CD4-positive, alpha-beta memory T cell (primary cell): ENCODE data around the gene KLF4. TPM values are rescaled to one million over a fixed set of nuclear protein-coding genes. Genes with fewer than 3 reads are reported as not detected.

ENCODE experiments used
- CTCF ChIA-PET: fragments of 350-600 bp; sonication (Branson Sonifier 250); formaldehyde crosslinking; loops from one replicate; lab custom pipeline; 2021; ENCODE audit warnings: inconsistent platforms; ENCODE audit not compliant: partially characterized antibody; lab: Charles Lee
- POLR2A ChIA-PET: fragments of 350-600 bp; sonication (Branson Sonifier 250); formaldehyde crosslinking; loops from one replicate; lab custom pipeline; 2021; ENCODE audit not compliant: partially characterized antibody; lab: Charles Lee
- DNase-seq, 5 donors: peaks; one replicate each; pipeline versions ENCODE4 v3.0.0 to v3.0.0-alpha.2; 2020 to 2022; ENCODE audit warnings: mixed read lengths in 1 of 5
- H3K27ac ChIP-seq: one replicate; pipeline ENCODE4 v1.7.0; 2013; ENCODE audit warnings: low read depth, low read length
- H3K27me3 ChIP-seq: 2 replicates; pipeline ENCODE4 v1.7.0; 2013; ENCODE audit warnings: mild to moderate bottlenecking, low read length, moderate library complexity; ENCODE audit not compliant: insufficient read depth
- H3K36me3 ChIP-seq: 2 replicates; pipeline ENCODE4 v1.7.0; 2013; ENCODE audit warnings: mild to moderate bottlenecking, low read length, moderate library complexity; ENCODE audit not compliant: insufficient read depth
- H3K4me1 ChIP-seq: 2 replicates; pipeline ENCODE4 v1.7.0; 2013; ENCODE audit warnings: mild to moderate bottlenecking, low read length, moderate library complexity; ENCODE audit not compliant: insufficient read depth
- H3K4me3 ChIP-seq, 2 donors: one replicate each; pipeline ENCODE4 v1.7.0; 2013; ENCODE audit warnings: low read length in 2 of 2, mild to moderate bottlenecking in 1 of 2
- H3K9me3 ChIP-seq, 2 donors: one replicate each; pipeline ENCODE4 v1.7.0; 2013; ENCODE audit warnings: low read length in 2 of 2, control low read depth in 1 of 2; ENCODE audit not compliant: control insufficient read depth in 1 of 2
- H3K27ac Mint-ChIP-seq, 7 donors: one replicate each; pipeline ENCODE4 v1.8.0; 2020 to 2021; ENCODE audit warnings: mixed read lengths in 7 of 7, mild to moderate bottlenecking in 6 of 7, inconsistent platforms in 3 of 7, moderate library complexity in 3 of 7
- H3K27me3 Mint-ChIP-seq, 2 donors: one replicate each; pipeline ENCODE4 v1.8.0; 2020 to 2021; ENCODE audit warnings: mixed read lengths in 2 of 2
- H3K36me3 Mint-ChIP-seq, 2 donors: one replicate each; pipeline ENCODE4 v1.8.0; 2020 to 2021; ENCODE audit warnings: mixed read lengths in 2 of 2, inconsistent platforms in 1 of 2, mild to moderate bottlenecking in 1 of 2
- H3K4me1 Mint-ChIP-seq, 4 donors: one replicate each; pipeline ENCODE4 v1.8.0; 2020 to 2021; ENCODE audit warnings: mixed read lengths in 4 of 4, mild to moderate bottlenecking in 1 of 4
- H3K4me3 Mint-ChIP-seq, 8 donors: one replicate each; pipeline ENCODE4 v1.8.0; 2020 to 2021; ENCODE audit warnings: mixed read lengths in 8 of 8, mild to moderate bottlenecking in 7 of 8, moderate library complexity in 6 of 8, inconsistent platforms in 3 of 8
- H3K9me3 Mint-ChIP-seq, 8 donors: one replicate each; pipeline ENCODE4 v1.8.0; 2020 to 2021; ENCODE audit warnings: mixed read lengths in 8 of 8, mild to moderate bottlenecking in 5 of 8, inconsistent platforms in 3 of 8, moderate library complexity in 1 of 8
- intact Hi-C: fragments of 100-400 bp; cut with micrococcal nuclease; formaldehyde crosslinking; loops from one replicate; pipeline ENCODE4 v1.15.1; 2023
- polyA plus RNA-seq, 2 donors: library from polyadenylated mRNA; unstranded; fragments of 300-500 nt; fragmentation: Illumina TruSeq; gene quantifications; one replicate each; pipeline ENCODE4 v1.2.3, GENCODE V29; 2021
- total RNA-seq, 2 experiments: library from RNA; stranded (reverse); gene quantifications; one replicate each; pipeline ENCODE4 v1.2.3, GENCODE V29; 2021

Gene KLF4
- total RNA-seq (under 1 TPM; 0.19 to 0.79 TPM), polyA plus RNA-seq (not detected)

DNA sequence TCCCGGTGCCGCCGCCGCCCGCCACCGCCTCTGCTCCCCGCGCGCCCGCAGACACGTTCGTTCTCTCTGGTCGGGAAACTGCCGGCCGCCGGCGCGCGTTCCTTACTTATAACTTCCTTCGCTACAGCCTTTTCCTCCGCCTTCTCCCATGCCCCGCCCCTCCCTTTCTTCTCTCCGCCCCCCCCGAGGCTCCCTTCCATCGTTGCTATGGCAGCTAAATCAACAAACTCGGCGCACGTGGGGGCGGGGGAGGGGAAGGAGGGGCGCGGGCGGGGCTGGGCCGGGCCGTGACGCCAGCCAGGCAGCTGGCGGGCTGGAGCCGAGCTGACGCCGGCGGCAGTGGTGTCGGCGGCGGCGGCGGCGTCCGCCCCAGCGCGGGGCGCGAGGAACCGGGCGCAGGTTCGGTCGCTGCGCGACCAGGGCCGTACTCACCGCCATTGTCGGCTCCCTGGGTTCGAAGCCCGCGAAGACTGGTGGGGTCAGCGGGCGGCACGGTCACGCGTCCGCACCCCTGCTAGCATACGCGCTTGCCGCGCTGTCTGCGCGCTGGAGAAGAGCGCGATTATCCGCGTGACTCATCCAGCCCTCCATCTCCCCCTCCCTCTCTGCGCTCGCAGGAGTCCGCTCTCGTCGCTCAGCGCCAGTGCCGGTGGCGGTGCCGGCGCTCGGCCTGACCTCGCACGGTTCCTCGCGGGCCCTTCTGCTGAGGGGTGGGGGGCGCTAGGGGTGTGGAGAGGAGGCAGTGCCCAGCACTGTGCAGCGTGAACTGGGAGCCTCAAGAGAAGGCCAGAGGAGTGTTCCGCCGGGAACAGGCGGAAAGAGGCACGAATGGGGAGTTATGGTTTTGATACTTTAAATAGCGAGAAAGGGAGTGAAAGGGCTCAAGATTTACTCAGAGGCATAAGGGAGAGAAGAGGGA lies at the start of gene KLF4:
Gene KLF4, minus strand, starts transcription at position 83 of the 919 bp plus-strand sequence. CDS start 597 bp downstream, outside the sequence.
- Mint-ChIP-seq H3K4me3 (peak within 1 kb of the TSS; percentile 64 to 80 (median 74)), H3K27ac (peak within 1 kb of the TSS in 6 of 7 donors; percentile 47 to 83 (median 78)), H3K9me3 (peaks cover 0 to 8% (median 0%) of the 10 kb centered on the region in 8 donors), H3K27me3 (peaks cover 22 to 30% of the 10 kb centered on the region in 2 donors), H3K36me3 (no peaks in the 10 kb centered on the region), H3K4me1 (peaks cover 3 to 28% (median 9%) of the 10 kb centered on the region in 4 donors)
- DNase-seq: peak; percentile 37 to 60 (median 46)
- Histone ChIP-seq H3K4me3 (no peak within 1 kb of the TSS), H3K27ac (no peak within 1 kb of the TSS), H3K4me1 (peaks cover 25% of the 10 kb centered on the region), H3K36me3 (no peaks in the 10 kb centered on the region), H3K27me3 (peaks cover 4% of the 10 kb centered on the region), H3K9me3 (no peaks in the 10 kb centered on the region)
- intact Hi-C loops: no loop called here
- ChIA-PET POLR2A (interaction anchor here (1.0 kb wide), 1 partner anchor 67 kb away, joined by 3 read pairs; no protein-coding TSS in a partner anchor), CTCF (interaction anchor here (0.8 kb wide), 1 partner anchor 62 kb away, joined by 3 read pairs; no protein-coding TSS in a partner anchor)

DNA sequence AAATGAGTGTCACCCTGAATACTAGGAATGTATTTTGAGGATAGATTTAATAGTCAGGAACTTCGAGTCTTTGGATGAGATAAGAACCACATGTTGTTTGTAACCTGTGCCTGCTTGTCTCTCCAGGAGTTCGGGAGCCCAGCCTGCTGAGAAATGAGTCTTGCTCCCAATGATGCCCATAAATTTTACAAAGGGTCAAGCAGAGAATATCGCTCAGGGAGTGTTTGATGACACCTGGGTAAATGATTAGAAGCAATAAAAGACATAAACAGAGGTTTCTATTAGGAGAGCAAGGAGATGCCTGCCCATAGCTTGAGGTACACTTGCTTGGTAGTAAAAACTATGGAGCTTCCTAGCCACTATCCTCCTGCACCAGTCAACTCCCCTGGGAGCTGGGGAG lies 46.9 kb upstream of the KLF4 start:
- H3K27me3 Mint-ChIP-seq: peaks cover 0 to 1% of the 10 kb centered on the region in 2 donors
- H3K36me3 Mint-ChIP-seq: no peaks in the 10 kb centered on the region
- Histone ChIP-seq H3K36me3 (no peaks in the 10 kb centered on the region), H3K4me1 (no peaks in the 10 kb centered on the region), H3K27me3 (no peaks in the 10 kb centered on the region), H3K27ac (no peak overlapping the region), H3K9me3 (no peaks in the 10 kb centered on the region), H3K4me3 (no peak overlapping the region)
- peaks cover 0 to 4% (median 0%) of the 10 kb centered on the region in 8 donors for H3K9me3 Mint-ChIP-seq
- no peak overlapping the region for H3K4me3 Mint-ChIP-seq
- intact Hi-C loops: no loop called here
- H3K4me1 Mint-ChIP-seq: no peaks in the 10 kb centered on the region
- CTCF ChIA-PET: no interaction called here
- no peak for DNase-seq
- POLR2A ChIA-PET: no interaction called here
- H3K27ac Mint-ChIP-seq: no peak overlapping the region

DNA sequence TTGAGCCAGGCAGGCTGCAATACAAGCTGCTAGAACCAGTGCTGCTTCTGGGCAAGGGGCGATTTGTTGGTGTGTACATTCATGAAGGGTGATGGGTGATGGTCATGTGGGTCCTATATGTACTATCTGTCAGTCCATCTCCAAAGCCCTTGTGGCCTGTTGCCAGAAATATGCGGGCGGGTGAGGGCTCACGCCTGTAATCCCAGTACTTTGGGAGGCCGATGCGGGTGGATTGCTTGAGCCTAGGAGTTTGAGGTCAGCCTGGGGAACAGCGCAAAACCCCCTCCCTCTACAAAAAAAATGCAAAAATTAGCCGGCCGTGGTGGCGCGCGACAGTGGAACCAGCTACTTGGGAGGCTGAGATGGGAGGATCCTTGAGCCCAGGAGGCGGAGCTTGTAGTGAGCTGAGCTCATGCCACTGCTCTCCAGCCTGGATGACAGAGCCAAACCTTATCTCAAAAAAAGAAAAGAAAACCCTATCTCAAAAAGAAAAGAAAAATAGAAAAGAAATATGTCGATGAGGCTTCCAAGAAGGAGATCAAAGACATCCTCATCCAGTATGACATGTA lies 45.0 kb upstream of the KLF4 start:
- H3K4me3 ChIP-seq: no peak overlapping the region
- no peaks in the 10 kb centered on the region for H3K4me1 ChIP-seq
- Mint-ChIP-seq H3K27ac (no peak overlapping the region), H3K27me3 (peaks cover 0 to 1% of the 10 kb centered on the region in 2 donors), H3K4me3 (no peak overlapping the region), H3K36me3 (no peaks in the 10 kb centered on the region), H3K9me3 (peaks cover 0 to 6% (median 0%) of the 10 kb centered on the region in 8 donors), H3K4me1 (no peaks in the 10 kb centered on the region)
- ChIA-PET CTCF (no interaction called here), POLR2A (interaction anchor here (0.6 kb wide), 1 partner anchor 180 kb away, joined by 3 read pairs; no protein-coding TSS in a partner anchor)
- DNase-seq: no peak
- H3K27ac ChIP-seq: no peak overlapping the region
- intact Hi-C loops: no loop called here
- H3K27me3 ChIP-seq: no peaks in the 10 kb centered on the region
- H3K9me3 ChIP-seq: no peaks in the 10 kb centered on the region
- no peaks in the 10 kb centered on the region for H3K36me3 ChIP-seq

DNA sequence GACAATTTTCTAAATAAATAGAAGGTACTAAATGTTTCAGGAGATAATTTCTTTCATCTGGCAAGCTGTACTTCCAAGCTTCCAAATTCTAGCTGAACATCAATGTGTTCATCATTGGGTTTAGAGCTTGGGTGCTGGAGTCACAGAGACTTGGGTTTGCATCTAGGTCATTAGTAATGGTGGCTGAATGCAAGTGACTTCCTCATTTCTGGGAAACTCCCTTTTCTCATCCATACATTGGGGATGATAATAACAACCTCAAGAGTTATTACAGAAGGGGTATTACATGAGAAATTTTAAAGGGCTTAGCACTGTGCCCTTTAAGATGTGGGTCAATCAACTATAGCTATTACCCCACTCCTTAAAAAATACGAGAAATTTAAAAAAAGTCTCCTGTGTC lies 41.1 kb upstream of the KLF4 start:
- H3K9me3 ChIP-seq: no peaks in the 10 kb centered on the region
- Mint-ChIP-seq H3K4me3 (no peak overlapping the region), H3K27me3 (peaks cover 0 to 1% of the 10 kb centered on the region in 2 donors), H3K36me3 (no peaks in the 10 kb centered on the region), H3K9me3 (peaks cover 0 to 7% (median under 1%) of the 10 kb centered on the region in 8 donors), H3K27ac (no peak overlapping the region), H3K4me1 (no peaks in the 10 kb centered on the region)
- POLR2A ChIA-PET: no interaction called here
- H3K4me3 ChIP-seq: no peak overlapping the region
- no peak for DNase-seq
- no peak overlapping the region for H3K27ac ChIP-seq
- H3K36me3 ChIP-seq: no peaks in the 10 kb centered on the region
- H3K27me3 ChIP-seq: no peaks in the 10 kb centered on the region
- H3K4me1 ChIP-seq: no peaks in the 10 kb centered on the region
- intact Hi-C loops: no loop called here
- CTCF ChIA-PET: no interaction called here

DNA sequence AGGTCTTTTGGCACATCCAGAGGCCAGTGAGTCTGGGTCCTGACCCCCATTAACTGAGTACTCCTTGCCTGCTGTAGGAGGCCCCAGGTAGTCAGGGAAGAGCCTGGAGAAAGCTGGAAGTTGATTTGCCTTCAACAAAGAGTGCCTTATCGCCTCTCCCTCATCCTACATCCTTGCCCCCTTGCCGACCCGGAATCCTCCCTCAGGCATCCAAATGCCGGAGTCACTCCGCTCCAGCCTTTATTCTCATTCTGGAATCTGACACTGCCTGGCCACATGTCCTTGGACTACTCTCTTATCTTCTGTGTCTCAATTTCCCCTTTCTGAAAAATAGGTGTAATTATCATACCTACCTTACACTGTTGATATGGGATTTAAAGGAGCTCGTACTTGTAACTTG lies 39.1 kb upstream of the KLF4 start:
- H3K9me3 ChIP-seq: no peaks in the 10 kb centered on the region
- no peaks in the 10 kb centered on the region for H3K4me1 ChIP-seq
- Mint-ChIP-seq H3K4me1 (no peaks in the 10 kb centered on the region), H3K4me3 (no peak overlapping the region), H3K27me3 (peaks cover 0 to 1% of the 10 kb centered on the region in 2 donors), H3K27ac (no peak overlapping the region), H3K9me3 (peaks cover 0 to 8% (median 2%) of the 10 kb centered on the region in 8 donors), H3K36me3 (no peaks in the 10 kb centered on the region)
- H3K4me3 ChIP-seq: no peak overlapping the region
- ChIA-PET CTCF (no interaction called here), POLR2A (no interaction called here)
- no peaks in the 10 kb centered on the region for H3K27me3 ChIP-seq
- DNase-seq: no peak
- H3K27ac ChIP-seq: no peak overlapping the region
- intact Hi-C loops: no loop called here
- no peaks in the 10 kb centered on the region for H3K36me3 ChIP-seq

DNA sequence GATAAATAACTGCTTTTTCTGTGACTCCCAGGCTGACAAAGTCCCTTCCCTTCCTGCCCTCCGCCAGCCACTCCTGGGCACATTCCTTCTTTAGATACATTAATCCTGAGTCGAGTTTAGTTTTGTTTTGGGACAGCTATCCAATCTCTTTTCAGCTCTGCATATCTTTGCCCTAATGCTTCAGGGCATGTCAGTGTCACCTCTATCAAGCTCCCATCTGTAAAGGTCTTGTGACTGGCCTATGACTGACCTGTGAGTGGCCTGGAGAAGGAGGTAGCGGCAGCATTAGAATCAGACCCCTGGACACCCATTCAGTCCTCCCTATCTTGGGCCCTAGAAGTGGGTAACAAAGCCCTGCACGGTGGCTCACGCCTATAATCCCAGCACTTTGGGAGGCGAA lies 34.0 kb upstream of the KLF4 start:
- H3K4me1 Mint-ChIP-seq: no peaks in the 10 kb centered on the region
- no peak overlapping the region for H3K4me3 Mint-ChIP-seq
- no peak overlapping the region for H3K27ac Mint-ChIP-seq
- no peak overlapping the region for H3K4me3 ChIP-seq
- no peak for DNase-seq
- intact Hi-C loops: no loop called here
- H3K27me3 ChIP-seq: no peaks in the 10 kb centered on the region
- H3K4me1 ChIP-seq: no peaks in the 10 kb centered on the region
- H3K27me3 Mint-ChIP-seq: no peaks in the 10 kb centered on the region
- no peaks in the 10 kb centered on the region for H3K9me3 ChIP-seq
- H3K9me3 Mint-ChIP-seq: peaks cover 0 to 4% (median 1%) of the 10 kb centered on the region in 8 donors
- ChIA-PET POLR2A (no interaction called here), CTCF (no interaction called here)
- H3K36me3 Mint-ChIP-seq: no peaks in the 10 kb centered on the region
- no peak overlapping the region for H3K27ac ChIP-seq
- H3K36me3 ChIP-seq: no peaks in the 10 kb centered on the region

DNA sequence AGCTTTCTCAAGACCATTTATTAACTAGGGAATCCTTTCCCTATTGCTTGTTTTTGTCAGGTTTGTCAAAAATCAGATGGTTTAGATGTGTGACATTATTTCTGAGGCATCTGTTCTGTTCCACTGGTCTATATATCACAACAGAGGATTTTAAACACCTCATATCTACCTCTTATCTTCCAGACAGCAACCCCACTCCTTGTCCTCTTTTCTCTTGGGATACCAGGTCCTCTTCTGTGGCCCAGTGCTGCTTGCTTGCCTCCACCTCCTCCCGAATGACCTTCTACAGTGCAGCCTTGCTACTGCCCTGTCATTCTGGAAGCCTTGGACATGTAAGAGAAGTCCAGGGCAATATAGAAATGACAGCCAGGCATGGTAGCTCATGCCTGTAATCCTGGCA lies 30.6 kb upstream of the KLF4 start:
- no peaks in the 10 kb centered on the region for H3K9me3 ChIP-seq
- no peaks in the 10 kb centered on the region for H3K27me3 ChIP-seq
- no peak overlapping the region for H3K27ac Mint-ChIP-seq
- H3K4me1 Mint-ChIP-seq: no peaks in the 10 kb centered on the region
- intact Hi-C loops: no loop called here
- no peaks in the 10 kb centered on the region for H3K36me3 ChIP-seq
- H3K4me1 ChIP-seq: no peaks in the 10 kb centered on the region
- peaks cover 0 to 7% (median 1%) of the 10 kb centered on the region in 8 donors for H3K9me3 Mint-ChIP-seq
- ChIA-PET POLR2A (no interaction called here), CTCF (no interaction called here)
- H3K4me3 Mint-ChIP-seq: no peak overlapping the region
- no peak for DNase-seq
- no peak overlapping the region for H3K4me3 ChIP-seq
- no peaks in the 10 kb centered on the region for H3K36me3 Mint-ChIP-seq
- H3K27ac ChIP-seq: no peak overlapping the region
- H3K27me3 Mint-ChIP-seq: no peaks in the 10 kb centered on the region
